ENCODE results near the gene SNAPC3.

Gene SNAPC3

DNA sequence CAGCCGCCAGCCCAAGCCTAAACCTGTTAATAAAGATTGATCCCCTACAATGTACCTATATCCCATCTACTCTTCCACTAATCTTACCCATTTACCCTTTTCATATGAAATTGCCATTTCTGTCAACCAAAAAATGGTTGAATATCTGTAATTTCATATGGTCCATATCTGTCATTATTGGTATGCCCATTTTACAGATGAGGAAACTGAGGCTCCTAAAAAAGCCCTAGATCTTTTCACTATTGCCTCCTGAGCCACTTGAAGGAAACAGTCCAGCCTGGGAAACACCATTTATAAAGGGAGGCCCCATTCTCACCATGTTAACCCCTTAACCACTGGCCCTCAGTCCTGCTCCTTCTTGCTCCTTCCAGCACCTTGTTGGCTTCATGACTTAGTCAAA is 41.2 kb upstream of the SNAPC3 start:
- TF ChIP-seq, protein P1, sequence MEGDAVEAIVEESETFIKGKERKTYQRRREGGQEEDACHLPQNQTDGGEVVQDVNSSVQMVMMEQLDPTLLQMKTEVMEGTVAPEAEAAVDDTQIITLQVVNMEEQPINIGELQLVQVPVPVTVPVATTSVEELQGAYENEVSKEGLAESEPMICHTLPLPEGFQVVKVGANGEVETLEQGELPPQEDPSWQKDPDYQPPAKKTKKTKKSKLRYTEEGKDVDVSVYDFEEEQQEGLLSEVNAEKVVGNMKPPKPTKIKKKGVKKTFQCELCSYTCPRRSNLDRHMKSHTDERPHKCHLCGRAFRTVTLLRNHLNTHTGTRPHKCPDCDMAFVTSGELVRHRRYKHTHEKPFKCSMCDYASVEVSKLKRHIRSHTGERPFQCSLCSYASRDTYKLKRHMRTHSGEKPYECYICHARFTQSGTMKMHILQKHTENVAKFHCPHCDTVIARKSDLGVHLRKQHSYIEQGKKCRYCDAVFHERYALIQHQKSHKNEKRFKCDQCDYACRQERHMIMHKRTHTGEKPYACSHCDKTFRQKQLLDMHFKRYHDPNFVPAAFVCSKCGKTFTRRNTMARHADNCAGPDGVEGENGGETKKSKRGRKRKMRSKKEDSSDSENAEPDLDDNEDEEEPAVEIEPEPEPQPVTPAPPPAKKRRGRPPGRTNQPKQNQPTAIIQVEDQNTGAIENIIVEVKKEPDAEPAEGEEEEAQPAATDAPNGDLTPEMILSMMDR (IDR thresholded peaks at IDR 0.05; ENCODE audit: low read depth, low read length) = no peak
- no peak overlapping the region for H3K4me3 ChIP-seq (ENCODE audit: low read depth, low read length)
- in situ Hi-C loops (cut with HindIII; ENCODE audit: low sequenced_read_pairs) = no loop called here
- DNase-seq (ENCODE audit: low read depth, low spot score) = no peak

DNA sequence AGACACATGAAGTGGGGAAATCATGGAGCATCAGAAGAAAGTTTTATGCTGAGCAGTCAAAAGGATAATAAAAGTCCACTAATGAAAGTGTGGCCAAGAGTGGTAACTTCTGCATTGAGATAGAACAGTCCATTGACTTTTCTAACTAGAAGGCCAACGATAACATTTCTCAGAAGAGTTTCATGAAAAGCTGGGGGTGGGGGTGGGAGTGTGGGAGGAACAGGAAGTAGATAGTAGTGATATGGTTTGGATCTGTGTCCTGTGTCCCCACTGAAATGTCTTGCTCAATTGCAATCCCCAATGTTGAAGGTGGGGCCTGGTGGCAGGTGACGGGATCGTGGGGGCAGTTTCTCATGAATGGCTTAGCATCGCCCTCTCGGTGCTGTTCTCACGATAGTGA is 36.2 kb upstream of the SNAPC3 start:
- H3K4me3 ChIP-seq (ENCODE audit: low read depth, low read length) = no peak overlapping the region
- no peak for DNase-seq (ENCODE audit: low read depth, low spot score)
- TF ChIP-seq, protein P1 (IDR thresholded peaks at IDR 0.05; ENCODE audit: low read depth, low read length) = no peak
- in situ Hi-C loops (cut with HindIII; ENCODE audit: low sequenced_read_pairs) = no loop called here

DNA sequence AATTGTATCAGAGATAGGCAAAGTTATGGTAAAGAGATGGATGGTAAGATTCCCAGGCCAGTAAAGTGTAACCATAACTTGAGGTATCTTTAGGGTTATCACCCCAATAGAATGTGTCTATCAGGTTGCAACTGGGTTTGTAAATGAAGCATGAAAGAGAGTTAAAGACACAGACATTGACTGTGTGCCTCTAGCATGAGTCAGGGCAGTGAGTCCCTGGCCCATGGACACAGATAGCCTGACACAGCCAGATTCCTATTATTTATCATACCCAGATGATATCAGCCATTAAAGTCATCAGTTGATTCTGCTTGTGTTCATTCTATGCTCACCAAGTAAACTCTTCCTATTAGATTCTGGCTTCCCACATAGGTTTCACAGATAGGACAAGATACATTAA is 33.5 kb upstream of the SNAPC3 start:
- no peak for DNase-seq (ENCODE audit: low read depth, low spot score)
- in situ Hi-C loops (cut with HindIII; ENCODE audit: low sequenced_read_pairs) = no loop called here
- TF ChIP-seq, protein P1 (IDR thresholded peaks at IDR 0.05; ENCODE audit: low read depth, low read length) = no peak
- no peak overlapping the region for H3K4me3 ChIP-seq (ENCODE audit: low read depth, low read length)

DNA sequence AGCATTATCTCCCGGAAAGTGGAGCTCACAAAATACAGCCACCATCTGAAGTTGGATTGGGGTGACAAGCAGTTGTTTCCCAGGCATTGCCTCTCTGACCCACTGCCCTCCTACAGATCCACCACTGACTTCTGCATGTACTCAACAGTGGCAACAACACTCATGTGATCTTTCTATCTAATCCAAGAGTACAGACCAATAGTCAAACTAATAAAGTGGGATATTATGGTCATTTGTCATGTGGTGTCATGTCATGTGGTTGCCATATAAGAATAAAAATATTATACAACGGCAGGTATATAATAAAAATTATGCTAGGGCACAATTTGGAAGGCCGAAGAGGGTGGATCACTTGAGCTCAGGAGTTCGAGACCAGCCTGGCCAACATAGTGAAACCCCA is 33.0 kb upstream of the SNAPC3 start:
- TF ChIP-seq, protein P1 (IDR thresholded peaks at IDR 0.05; ENCODE audit: low read depth, low read length) = no peak

DNA sequence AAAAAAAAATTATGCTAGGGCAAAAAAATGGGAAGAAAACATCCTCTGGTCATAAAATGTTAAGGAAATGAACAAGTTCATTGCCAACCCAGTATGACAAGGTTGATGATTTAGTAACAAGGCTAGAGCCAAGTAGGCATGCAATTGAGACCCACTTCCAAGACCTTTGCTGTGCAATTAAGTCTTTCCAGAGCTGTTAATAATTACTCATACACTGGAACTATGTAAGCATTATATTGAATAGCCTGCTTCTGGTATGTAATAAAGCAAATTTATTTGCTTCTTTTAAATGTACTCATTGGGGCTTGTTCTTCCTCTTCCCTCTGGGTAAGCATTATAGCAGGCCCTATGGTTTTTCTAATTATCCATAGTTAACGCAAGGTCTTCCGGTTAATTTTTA is 32.5 kb upstream of the SNAPC3 start:
- TF ChIP-seq, protein P1 (IDR thresholded peaks at IDR 0.05; ENCODE audit: low read depth, low read length) = no peak
- in situ Hi-C loops (cut with HindIII; ENCODE audit: low sequenced_read_pairs) = no loop called here
- DNase-seq (ENCODE audit: low read depth, low spot score) = no peak
- no peak overlapping the region for H3K4me3 ChIP-seq (ENCODE audit: low read depth, low read length)

More for the DNA sequence above, 33.0 kb upstream of the SNAPC3 start:
- in situ Hi-C loops (cut with HindIII; ENCODE audit: low sequenced_read_pairs) = no loop called here
- DNase-seq (ENCODE audit: low read depth, low spot score) = no peak
- no peak overlapping the region for H3K4me3 ChIP-seq (ENCODE audit: low read depth, low read length)

DNA sequence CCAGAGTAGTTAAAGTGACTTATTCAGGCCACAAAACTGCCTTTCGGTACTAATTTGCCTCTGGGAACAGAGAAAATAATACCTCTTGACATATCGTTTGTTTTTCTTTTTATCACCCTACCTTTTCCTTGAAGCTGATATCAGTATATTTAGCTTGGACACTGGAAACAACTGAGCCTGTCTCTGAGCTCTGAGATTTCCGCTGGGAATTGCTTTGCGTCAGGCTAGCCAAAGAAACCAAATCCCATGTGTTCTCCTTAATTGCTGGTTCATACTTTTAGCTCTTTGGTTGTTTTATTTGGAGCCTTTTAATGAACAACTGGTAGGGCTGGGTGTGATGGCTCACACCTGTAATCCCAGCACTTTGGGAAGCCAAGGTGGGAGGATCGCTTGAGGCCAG is 30.3 kb upstream of the SNAPC3 start:
- no peak overlapping the region for H3K4me3 ChIP-seq (ENCODE audit: low read depth, low read length)
- DNase-seq (ENCODE audit: low read depth, low spot score) = no peak
- TF ChIP-seq, protein P1 (IDR thresholded peaks at IDR 0.05; ENCODE audit: low read depth, low read length) = no peak
- in situ Hi-C loops (cut with HindIII; ENCODE audit: low sequenced_read_pairs) = no loop called here
